ENCODE results near the gene APCDD1.

The APCDD1 gene

DNA sequence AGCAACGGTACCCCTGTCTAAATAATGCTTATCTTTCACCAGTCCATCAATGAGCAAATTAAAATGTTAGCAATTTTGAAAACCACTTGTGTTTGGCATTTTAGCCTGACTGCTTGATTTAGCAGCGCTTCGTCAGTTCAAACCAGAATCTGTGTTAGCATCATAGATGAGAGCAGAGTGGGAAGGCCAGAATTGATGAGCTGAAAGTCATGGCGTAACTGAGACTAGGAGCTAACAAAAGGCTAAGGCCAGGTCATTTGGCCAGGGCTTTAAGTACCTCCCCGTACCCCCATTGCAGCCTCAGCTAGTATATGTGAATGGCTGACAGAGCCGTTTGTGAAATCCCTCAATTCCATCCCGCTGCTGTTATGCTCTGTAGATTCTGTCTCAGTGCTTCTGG lies 16.0 kb downstream of the APCDD1 start:
- TF ChIP-seq, protein P1, sequence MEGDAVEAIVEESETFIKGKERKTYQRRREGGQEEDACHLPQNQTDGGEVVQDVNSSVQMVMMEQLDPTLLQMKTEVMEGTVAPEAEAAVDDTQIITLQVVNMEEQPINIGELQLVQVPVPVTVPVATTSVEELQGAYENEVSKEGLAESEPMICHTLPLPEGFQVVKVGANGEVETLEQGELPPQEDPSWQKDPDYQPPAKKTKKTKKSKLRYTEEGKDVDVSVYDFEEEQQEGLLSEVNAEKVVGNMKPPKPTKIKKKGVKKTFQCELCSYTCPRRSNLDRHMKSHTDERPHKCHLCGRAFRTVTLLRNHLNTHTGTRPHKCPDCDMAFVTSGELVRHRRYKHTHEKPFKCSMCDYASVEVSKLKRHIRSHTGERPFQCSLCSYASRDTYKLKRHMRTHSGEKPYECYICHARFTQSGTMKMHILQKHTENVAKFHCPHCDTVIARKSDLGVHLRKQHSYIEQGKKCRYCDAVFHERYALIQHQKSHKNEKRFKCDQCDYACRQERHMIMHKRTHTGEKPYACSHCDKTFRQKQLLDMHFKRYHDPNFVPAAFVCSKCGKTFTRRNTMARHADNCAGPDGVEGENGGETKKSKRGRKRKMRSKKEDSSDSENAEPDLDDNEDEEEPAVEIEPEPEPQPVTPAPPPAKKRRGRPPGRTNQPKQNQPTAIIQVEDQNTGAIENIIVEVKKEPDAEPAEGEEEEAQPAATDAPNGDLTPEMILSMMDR (IDR thresholded peaks at IDR 0.05; ENCODE audit: insufficient read depth, low read length, missing control alignments): no peak

GRCh38 chr18:10471574-10471973 lies 17.1 kb downstream of the APCDD1 start:
- TF ChIP-seq, protein P1 (IDR thresholded peaks at IDR 0.05; ENCODE audit: insufficient read depth, low read length, missing control alignments): no peak
- CTCF ChIA-PET: no interaction called here

More for the DNA sequence above, 16.0 kb downstream of the APCDD1 start:
- CTCF ChIA-PET: no interaction called here
- POLR2A ChIA-PET: no interaction called here
- no peak overlapping the region for H3K4me3 ChIP-seq (ENCODE audit: low read depth, low read length)
- DNase-seq (ENCODE audit: low read depth, low spot score): no peak

DNA sequence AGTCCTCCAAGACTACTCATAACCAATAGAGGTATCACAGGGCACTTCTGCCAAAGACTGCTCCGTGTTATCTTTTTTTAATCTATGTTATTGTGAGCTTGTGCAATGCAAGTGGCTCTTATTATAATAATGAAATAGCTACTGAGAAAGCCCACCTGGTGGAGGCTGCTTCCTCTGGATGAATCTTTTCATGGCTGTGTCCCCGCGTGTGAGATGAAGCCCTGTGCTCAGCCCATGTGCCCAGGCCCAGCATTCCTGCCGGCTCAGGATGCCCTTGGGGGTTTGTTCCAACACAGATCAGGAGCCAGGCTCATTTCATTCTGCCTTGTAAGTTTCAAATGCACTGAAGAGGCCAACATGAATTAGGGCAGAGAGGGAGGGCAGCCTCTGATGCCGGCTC lies 18.7 kb downstream of the APCDD1 start:
- DNase-seq (ENCODE audit: low read depth, low spot score): no peak
- TF ChIP-seq, protein P1 (IDR thresholded peaks at IDR 0.05; ENCODE audit: insufficient read depth, low read length, missing control alignments): no peak
- no peak overlapping the region for H3K4me3 ChIP-seq (ENCODE audit: low read depth, low read length)
- CTCF ChIA-PET: no interaction called here
- POLR2A ChIA-PET: no interaction called here

More at GRCh38 chr18:10471574-10471973, 17.1 kb downstream of the APCDD1 start:
- no peak for DNase-seq (ENCODE audit: low read depth, low spot score)
- POLR2A ChIA-PET: no interaction called here
- no peak overlapping the region for H3K4me3 ChIP-seq (ENCODE audit: low read depth, low read length)

GRCh38 chr18:10474309-10474708 lies 19.9 kb downstream of the APCDD1 start:
- ChIA-PET CTCF (interaction anchor here (1.0 kb wide), 1 partner anchor 11 kb away, joined by 3 read pairs; no protein-coding TSS in a partner anchor), POLR2A (no interaction called here)
- no peak overlapping the region for H3K4me3 ChIP-seq (ENCODE audit: low read depth, low read length)
- no peak for DNase-seq (ENCODE audit: low read depth, low spot score)
- TF ChIP-seq, protein P1 (IDR thresholded peaks at IDR 0.05; ENCODE audit: insufficient read depth, low read length, missing control alignments): no peak

GRCh38 chr18:10475276-10475653 lies 20.8 kb downstream of the APCDD1 start:
- ChIA-PET POLR2A (no interaction called here), CTCF (interaction anchor here (1.0 to 2.0 kb wide), 2 partner anchors 9 to 12 kb away, joined by 3 to 7 read pairs; no protein-coding TSS in a partner anchor)
- no peak for DNase-seq (ENCODE audit: low read depth, low spot score)

DNA sequence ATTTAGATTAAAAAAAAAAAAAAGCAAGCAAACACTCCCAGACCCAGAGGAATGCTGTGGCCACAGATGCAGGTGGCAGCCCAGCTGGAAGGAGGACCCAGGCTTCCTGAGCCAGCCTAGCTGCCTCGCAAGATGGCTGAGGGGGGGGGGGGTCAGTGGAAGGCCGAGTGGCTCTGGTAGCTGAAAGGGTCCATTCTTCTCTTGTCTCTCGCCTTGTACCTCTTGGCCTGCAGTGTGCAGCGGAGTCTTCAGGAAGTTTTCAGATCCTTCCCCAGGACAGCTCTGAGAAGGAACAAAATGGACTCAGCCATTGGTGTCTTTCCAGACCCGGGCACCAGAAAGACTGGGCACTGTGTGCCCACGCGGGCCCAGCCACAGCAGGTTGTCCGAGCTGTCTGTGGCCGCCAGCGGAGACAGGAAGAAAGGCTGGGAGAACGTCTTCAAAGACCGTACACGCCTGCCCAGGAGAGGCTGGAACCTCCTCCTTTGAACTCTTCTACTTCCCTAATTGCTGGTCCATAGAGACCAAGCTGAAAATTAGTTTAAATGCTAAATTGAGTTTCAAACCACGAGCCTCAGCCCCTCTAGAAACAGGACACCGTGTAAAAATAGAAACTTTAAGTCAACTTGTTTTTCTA lies 21.3 kb downstream of the APCDD1 start:
- CTCF ChIA-PET: interaction anchor here (2.0 kb wide), 1 partner anchor 9 kb away, joined by 7 read pairs; no protein-coding TSS in a partner anchor
- TF ChIP-seq, protein P1 (IDR thresholded peaks at IDR 0.05; ENCODE audit: insufficient read depth, low read length, missing control alignments): no peak
- POLR2A ChIA-PET: no interaction called here
- H3K4me3 ChIP-seq (ENCODE audit: low read depth, low read length): no peak overlapping the region
- DNase-seq (ENCODE audit: low read depth, low spot score): no peak

More at GRCh38 chr18:10475276-10475653, 20.8 kb downstream of the APCDD1 start:
- TF ChIP-seq, protein P1 (IDR thresholded peaks at IDR 0.05; ENCODE audit: insufficient read depth, low read length, missing control alignments): no peak
- H3K4me3 ChIP-seq (ENCODE audit: low read depth, low read length): no peak overlapping the region

Measured in AG04449 (cell line).